Head of caudate nucleus (tissue), 42 donors: ENCODE data around the gene NGDN.

Source experiments
- DNase-seq, 42 donors: peaks; one replicate each; pipeline versions ENCODE4 v3.0.0 to v3.0.0-alpha.2; 2020 to 2021; ENCODE audit warnings: mixed read lengths in 7 of 42
- intact Hi-C: fragments of 100-400 bp; cut with DNase I; formaldehyde crosslinking; loops from one replicate; pipeline ENCODE4 v1.15.0; 2022

The NGDN gene

GRCh38 chr14:23457587-23458445 lies 11.7 kb upstream of the NGDN start:
- no peak for DNase-seq
- intact Hi-C loops: no loop called here

GRCh38 chr14:23460960-23461359 lies 8.5 kb upstream of the NGDN start:
- DNase-seq: no peak
- intact Hi-C loops: no loop called here

GRCh38 chr14:23464700-23465099 lies 4.8 kb upstream of the NGDN start:
- no peak for DNase-seq
- intact Hi-C loops: loop anchor here (5.0 kb wide), 1 partner anchor 142 kb away; the partner anchor contains the start of gene PABPN1

- intact Hi-C loops: loop anchor here (5.0 kb wide), 1 partner anchor 143 kb away; the partner anchor contains the start of gene PABPN1
- DNase-seq: no peak
Measured at GRCh38 chr14:23465261-23465660, 4.2 kb upstream of the NGDN start.

GRCh38 chr14:23468704-23469126 lies 788 bp upstream of the NGDN start:
- intact Hi-C loops: loop anchor here (5.0 kb wide), 1 partner anchor 146 kb away; the partner anchor contains the start of gene PABPN1
- DNase-seq: no peak

GRCh38 chr14:23469906-23470403 lies 452 bp downstream of the NGDN start:
- DNase-seq: no peak
- intact Hi-C loops: loop anchor here (5.0 kb wide), 1 partner anchor 148 kb away; the partner anchor contains the start of gene PABPN1

- DNase-seq: no peak
- intact Hi-C loops: no loop called here
Measured at GRCh38 chr14:23470947-23471346, 1.4 kb downstream of the NGDN start.

- intact Hi-C loops: no loop called here
- peak; percentile 24 to 90 (median 70) for DNase-seq
Measured at GRCh38 chr14:23478109-23478759, 8.7 kb downstream of the NGDN start.

- DNase-seq: no peak
- intact Hi-C loops: no loop called here
Measured at GRCh38 chr14:23481362-23481970, 12.0 kb downstream of the NGDN start.

- DNase-seq: peak in 12 of 42 donors; percentile 10 to 65 (median 30)
- intact Hi-C loops: no loop called here
Measured at GRCh38 chr14:23481979-23482822, 12.7 kb downstream of the NGDN start.

- intact Hi-C loops: no loop called here
- no peak for DNase-seq
Measured at GRCh38 chr14:23482823-23483148, 13.3 kb downstream of the NGDN start.

- peak; percentile 68 to 94 (median 83) for DNase-seq
- intact Hi-C loops: no loop called here
Measured at GRCh38 chr14:23483236-23483854, 13.8 kb downstream of the NGDN start.

GRCh38 chr14:23485326-23485725 lies 15.8 kb downstream of the NGDN start:
- intact Hi-C loops: no loop called here
- DNase-seq: no peak

- no peak for DNase-seq
- intact Hi-C loops: no loop called here
Measured at GRCh38 chr14:23486036-23486435, 16.5 kb downstream of the NGDN start.

GRCh38 chr14:23487216-23487615 lies 17.7 kb downstream of the NGDN start:
- peak in 23 of 42 donors; percentile 10 to 61 (median 31) for DNase-seq
- intact Hi-C loops: no loop called here

- intact Hi-C loops: no loop called here
- no peak for DNase-seq
Measured at GRCh38 chr14:23492618-23493272, 23.2 kb downstream of the NGDN start.

GRCh38 chr14:23494223-23494622 lies 24.7 kb downstream of the NGDN start:
- no peak for DNase-seq
- intact Hi-C loops: no loop called here

GRCh38 chr14:23512156-23512555 lies 42.7 kb downstream of the NGDN start:
- intact Hi-C loops: no loop called here
- DNase-seq: peak in 36 of 42 donors; percentile 31 to 73 (median 56)
